Neural cell (in vitro differentiated cells): ENCODE results near the gene MAGI2. TPM values are rescaled to one million over a fixed set of nuclear protein-coding genes. Genes with fewer than 3 reads are reported as not detected.

Source experiments
- H2AFZ ChIP-seq: fragments of 200-600, 300-800 bp; sonication (generic), shearing (Covaris generic); 2 replicates; pipeline ENCODE4 v1.6.0; 2014; ENCODE audit warnings: low read depth, mild to moderate bottlenecking, antibody characterized with exemption, low read length, moderate library complexity
- H3F3A ChIP-seq: fragments of 200-600 bp; shearing (Covaris generic); 2 replicates; pipeline ENCODE4 v1.6.1; 2016; ENCODE audit warnings: mild to moderate bottlenecking, moderate library complexity, mixed read lengths, antibody characterized with exemption, low read length; ENCODE audit not compliant: insufficient read depth, poor library complexity, severe bottlenecking
- H3K27ac ChIP-seq: fragments of 200-600, 300-800 bp; sonication (generic), shearing (Covaris generic); 2 replicates; pipeline ENCODE4 v1.5.1; 2014; ENCODE audit warnings: mild to moderate bottlenecking, low read length, moderate library complexity
- H3K27me3 ChIP-seq: fragments of 300-800, 200-600 bp; sonication (generic), shearing (Covaris generic); 2 replicates; pipeline ENCODE4 v1.6.0; 2014; ENCODE audit warnings: mild to moderate bottlenecking, low read depth, low read length, moderate library complexity; ENCODE audit not compliant: insufficient read depth
- H3K36me3 ChIP-seq: fragments of 300-800, 200-600 bp; sonication (generic), shearing (Covaris generic); 2 replicates; pipeline ENCODE4 v1.5.1; 2014; ENCODE audit warnings: mild to moderate bottlenecking, antibody characterized with exemption, low read length, moderate library complexity; ENCODE audit not compliant: insufficient read depth
- H3K4me2 ChIP-seq: fragments of 300-800, 200-600 bp; sonication (generic), shearing (Covaris generic); 2 replicates; pipeline ENCODE4 v1.6.0; 2014; ENCODE audit warnings: mild to moderate bottlenecking, low read length
- H3K4me3 ChIP-seq: fragments of 300-800, 200-600 bp; sonication (generic), shearing (Covaris generic); 2 replicates; pipeline ENCODE4 v1.5.1; 2014; ENCODE audit warnings: mild to moderate bottlenecking, low read length, moderate library complexity
- H3K79me2 ChIP-seq: fragments of 200-600 bp; shearing (Covaris generic); replicated peaks from 2 replicates; pipeline ENCODE4 v1.6.0; 2014; ENCODE audit warnings: mild to moderate bottlenecking, low read length, moderate library complexity; ENCODE audit not compliant: insufficient read depth
- H3K9ac ChIP-seq: fragments of 300-800, 200-600 bp; sonication (generic), shearing (Covaris generic); 2 replicates; pipeline ENCODE4 v1.6.1; 2016; ENCODE audit warnings: mild to moderate bottlenecking, low read length, mixed read lengths
- H3K9me2 ChIP-seq: fragments of 200-600 bp; shearing (Covaris generic); 2 replicates; pipeline ENCODE4 v1.6.1; 2016; ENCODE audit warnings: mild to moderate bottlenecking, low read length, mixed read lengths; ENCODE audit not compliant: insufficient read depth
- H3K9me3 ChIP-seq: fragments of 200-600, 300-800 bp; sonication (generic), shearing (Covaris generic); 2 replicates; pipeline ENCODE4 v1.6.1; 2016; ENCODE audit warnings: mild to moderate bottlenecking, mixed run types, low read length, moderate library complexity, mixed read lengths
- H4K20me1 ChIP-seq: fragments of 200-600 bp; shearing (Covaris generic); 2 replicates; pipeline ENCODE4 v1.6.1; 2016; ENCODE audit warnings: mild to moderate bottlenecking, mixed run types; ENCODE audit not compliant: insufficient read depth
- EP300 ChIP-seq: fragments of 450-650 bp; conservative IDR thresholded peaks from 2 replicates; pipeline ENCODE4 v1.6.1; 2014; ENCODE audit warnings: antibody characterized with exemption, mild to moderate bottlenecking, moderate library complexity; ENCODE audit not compliant: poor library complexity, severe bottlenecking
- EZH2 ChIP-seq: fragments of 200-600, 300-800 bp; shearing (Covaris generic), sonication (generic); IDR thresholded peaks from 2 replicates; pipeline ENCODE4 v1.6.1; 2014; ENCODE audit warnings: antibody characterized with exemption, low read length, borderline replicate concordance, mild to moderate bottlenecking; ENCODE audit not compliant: insufficient read depth, poor library complexity, severe bottlenecking
- MXI1 ChIP-seq: fragments of 450-650 bp; conservative IDR thresholded peaks from 2 replicates; pipeline ENCODE4 v1.6.1; 2014; ENCODE audit warnings: antibody characterized with exemption, mild to moderate bottlenecking; ENCODE audit not compliant: poor library complexity, severe bottlenecking
- POLR2AphosphoS5 ChIP-seq: IDR thresholded peaks from 2 replicates; pipeline ENCODE4 v1.6.1; 2012
- RAD21 ChIP-seq: fragments of 450-650 bp; conservative IDR thresholded peaks from 2 replicates; pipeline ENCODE4 v1.6.1; 2014; ENCODE audit warnings: antibody characterized with exemption, mild to moderate bottlenecking, moderate library complexity
- SMC3 ChIP-seq: fragments of 450-650 bp; conservative IDR thresholded peaks from 2 replicates; pipeline ENCODE4 v1.6.1; 2014; ENCODE audit warnings: antibody characterized with exemption, mild to moderate bottlenecking, moderate library complexity; ENCODE audit not compliant: poor library complexity
- TAF1 ChIP-seq: IDR thresholded peaks from 2 replicates; pipeline ENCODE4 v1.6.1; 2012; ENCODE audit warnings: low read depth
- polyA plus RNA-seq: library from polyadenylated mRNA; depleted of rRNA; stranded (reverse); fragments of >200 nt; gene quantifications from 2 replicates; pipeline ENCODE4 v1.2.3, GENCODE V29; 2014
- TF ChIP-seq, protein P1 (sequence below): fragments of 450-650 bp; IDR thresholded peaks from 2 replicates; pipeline ENCODE4 v1.5.1; 2014; ENCODE audit warnings: antibody characterized with exemption, mild to moderate bottlenecking, moderate library complexity; ENCODE audit not compliant: poor library complexity, severe bottlenecking
- TF ChIP-seq, protein P2 (sequence below): IDR thresholded peaks from 2 replicates; pipeline ENCODE4 v1.6.1; 2012; ENCODE audit warnings: borderline replicate concordance

The MAGI2 gene
- polyA plus RNA-seq, 1 donor from 2014 or later, result 19.3 TPM

GRCh38 chr7:79465551-79465950 lies 12.1 kb upstream of the MAGI2 start:
- Histone ChIP-seq H4K20me1 (no peaks in the 10 kb centered on the region), H2AFZ (no peak overlapping the region), H3K36me3 (no peaks in the 10 kb centered on the region), H3F3A (no peaks in the 10 kb centered on the region), H3K9ac (no peak overlapping the region), H3K27ac (no peak overlapping the region), H3K4me2 (no peak overlapping the region), H3K9me3 (no peaks in the 10 kb centered on the region), H3K4me3 (no peak overlapping the region), H3K9me2 (no peaks in the 10 kb centered on the region), H3K79me2 (no peaks in the 10 kb centered on the region), H3K27me3 (no peaks in the 10 kb centered on the region)
- TF ChIP-seq EZH2, result no peak
- TF ChIP-seq TAF1, result no peak
- TF ChIP-seq, protein P1, sequence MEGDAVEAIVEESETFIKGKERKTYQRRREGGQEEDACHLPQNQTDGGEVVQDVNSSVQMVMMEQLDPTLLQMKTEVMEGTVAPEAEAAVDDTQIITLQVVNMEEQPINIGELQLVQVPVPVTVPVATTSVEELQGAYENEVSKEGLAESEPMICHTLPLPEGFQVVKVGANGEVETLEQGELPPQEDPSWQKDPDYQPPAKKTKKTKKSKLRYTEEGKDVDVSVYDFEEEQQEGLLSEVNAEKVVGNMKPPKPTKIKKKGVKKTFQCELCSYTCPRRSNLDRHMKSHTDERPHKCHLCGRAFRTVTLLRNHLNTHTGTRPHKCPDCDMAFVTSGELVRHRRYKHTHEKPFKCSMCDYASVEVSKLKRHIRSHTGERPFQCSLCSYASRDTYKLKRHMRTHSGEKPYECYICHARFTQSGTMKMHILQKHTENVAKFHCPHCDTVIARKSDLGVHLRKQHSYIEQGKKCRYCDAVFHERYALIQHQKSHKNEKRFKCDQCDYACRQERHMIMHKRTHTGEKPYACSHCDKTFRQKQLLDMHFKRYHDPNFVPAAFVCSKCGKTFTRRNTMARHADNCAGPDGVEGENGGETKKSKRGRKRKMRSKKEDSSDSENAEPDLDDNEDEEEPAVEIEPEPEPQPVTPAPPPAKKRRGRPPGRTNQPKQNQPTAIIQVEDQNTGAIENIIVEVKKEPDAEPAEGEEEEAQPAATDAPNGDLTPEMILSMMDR, result no peak
- no peak for TF ChIP-seq SMC3
- TF ChIP-seq RAD21, result no peak
- no peak for TF ChIP-seq MXI1
- TF ChIP-seq, protein P2, sequence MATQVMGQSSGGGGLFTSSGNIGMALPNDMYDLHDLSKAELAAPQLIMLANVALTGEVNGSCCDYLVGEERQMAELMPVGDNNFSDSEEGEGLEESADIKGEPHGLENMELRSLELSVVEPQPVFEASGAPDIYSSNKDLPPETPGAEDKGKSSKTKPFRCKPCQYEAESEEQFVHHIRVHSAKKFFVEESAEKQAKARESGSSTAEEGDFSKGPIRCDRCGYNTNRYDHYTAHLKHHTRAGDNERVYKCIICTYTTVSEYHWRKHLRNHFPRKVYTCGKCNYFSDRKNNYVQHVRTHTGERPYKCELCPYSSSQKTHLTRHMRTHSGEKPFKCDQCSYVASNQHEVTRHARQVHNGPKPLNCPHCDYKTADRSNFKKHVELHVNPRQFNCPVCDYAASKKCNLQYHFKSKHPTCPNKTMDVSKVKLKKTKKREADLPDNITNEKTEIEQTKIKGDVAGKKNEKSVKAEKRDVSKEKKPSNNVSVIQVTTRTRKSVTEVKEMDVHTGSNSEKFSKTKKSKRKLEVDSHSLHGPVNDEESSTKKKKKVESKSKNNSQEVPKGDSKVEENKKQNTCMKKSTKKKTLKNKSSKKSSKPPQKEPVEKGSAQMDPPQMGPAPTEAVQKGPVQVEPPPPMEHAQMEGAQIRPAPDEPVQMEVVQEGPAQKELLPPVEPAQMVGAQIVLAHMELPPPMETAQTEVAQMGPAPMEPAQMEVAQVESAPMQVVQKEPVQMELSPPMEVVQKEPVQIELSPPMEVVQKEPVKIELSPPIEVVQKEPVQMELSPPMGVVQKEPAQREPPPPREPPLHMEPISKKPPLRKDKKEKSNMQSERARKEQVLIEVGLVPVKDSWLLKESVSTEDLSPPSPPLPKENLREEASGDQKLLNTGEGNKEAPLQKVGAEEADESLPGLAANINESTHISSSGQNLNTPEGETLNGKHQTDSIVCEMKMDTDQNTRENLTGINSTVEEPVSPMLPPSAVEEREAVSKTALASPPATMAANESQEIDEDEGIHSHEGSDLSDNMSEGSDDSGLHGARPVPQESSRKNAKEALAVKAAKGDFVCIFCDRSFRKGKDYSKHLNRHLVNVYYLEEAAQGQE, result no peak
- no peak for TF ChIP-seq POLR2AphosphoS5
- TF ChIP-seq EP300, result no peak

GRCh38 chr7:79464051-79464450 lies 10.6 kb upstream of the MAGI2 start:
- Histone ChIP-seq H3K27ac (no peak overlapping the region), H4K20me1 (no peaks in the 10 kb centered on the region), H3K36me3 (no peaks in the 10 kb centered on the region), H3K9me2 (no peaks in the 10 kb centered on the region), H3F3A (no peaks in the 10 kb centered on the region), H3K9ac (no peak overlapping the region), H3K4me2 (no peak overlapping the region), H2AFZ (no peak overlapping the region), H3K4me3 (no peak overlapping the region), H3K27me3 (no peaks in the 10 kb centered on the region), H3K9me3 (no peaks in the 10 kb centered on the region), H3K79me2 (no peaks in the 10 kb centered on the region)
- TF ChIP-seq MXI1 (no peak), SMC3 (no peak), POLR2AphosphoS5 (no peak), TAF1 (no peak), EZH2 (no peak), RAD21 (no peak), EP300 (no peak)
- TF ChIP-seq, protein P2, result no peak
- TF ChIP-seq, protein P1, result no peak
